ENCODE measurements around the gene ZNF600.
"Not testable (repeated sequence)": the region's sequence is repeated elsewhere in the genome, so short reads cannot be mapped to it uniquely, and the experiment has no call there.

The ZNF600 gene

DNA sequence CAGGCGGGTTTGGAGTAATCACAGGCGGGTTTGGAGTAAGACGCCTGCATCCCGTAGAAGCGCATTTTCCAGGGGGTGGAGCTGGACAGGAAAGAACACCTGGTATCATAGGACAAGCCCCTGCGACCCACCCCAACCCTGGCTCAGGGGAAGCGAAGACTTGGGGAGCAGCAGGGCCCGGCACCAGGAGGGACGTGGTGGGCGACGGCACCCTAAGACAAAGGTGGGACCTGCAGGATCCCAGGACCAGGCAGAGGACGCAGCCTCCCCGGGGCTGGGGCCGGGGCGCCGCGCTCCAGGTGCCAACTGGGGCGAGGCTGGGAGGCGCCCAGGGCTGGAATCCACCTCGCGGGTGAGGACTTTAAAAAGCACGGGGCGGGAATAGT is 520 bp downstream of the ZNF600 start:
- peak overlapping the region; percentile 60 for H3K9ac ChIP-seq (ENCODE audit: low read depth, low read length)
- peaks cover 8% of the 10 kb centered on the region for H3K4me1 ChIP-seq (ENCODE audit: control insufficient read depth, insufficient read depth, low read length)
- H3K9me3 ChIP-seq (replicated peaks; ENCODE audit: low read length): no peaks in the 10 kb centered on the region
- no peaks in the 10 kb centered on the region for H3K36me3 ChIP-seq (ENCODE audit: insufficient read depth, low read length)
- H3K27me3 ChIP-seq (ENCODE audit: control insufficient read depth, insufficient read depth, low read length): no peaks in the 10 kb centered on the region
- peak overlapping the region; percentile 69 for H3K4me3 ChIP-seq (ENCODE audit: low read length)
- peak overlapping the region; percentile 90 for H3K4me2 ChIP-seq (ENCODE audit: low read length)

DNA sequence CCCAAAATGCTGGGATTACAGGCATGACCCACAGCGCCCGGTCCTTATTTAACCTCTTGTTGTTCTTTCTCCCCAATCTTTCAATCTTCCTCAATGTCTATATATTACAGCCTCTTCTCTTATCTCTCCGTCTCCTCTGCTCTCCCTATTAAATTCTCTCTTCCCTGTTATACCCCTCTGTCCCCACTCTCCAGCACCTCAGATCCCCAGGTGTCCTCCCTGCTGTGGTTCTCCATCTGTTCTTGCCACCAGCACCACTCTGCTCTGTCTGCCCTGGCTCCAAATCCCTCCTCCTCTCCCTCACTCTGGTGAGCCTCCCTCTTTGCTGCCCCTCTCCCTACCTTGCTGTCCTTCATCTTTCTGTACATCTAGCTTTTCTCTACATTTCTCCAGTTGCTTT is 1.1 kb downstream of the ZNF600 start:
- Histone ChIP-seq H3K36me3 (ENCODE audit: insufficient read depth, low read length) (no peaks in the 10 kb centered on the region), H3K4me1 (ENCODE audit: control insufficient read depth, insufficient read depth, low read length) (peaks cover 8% of the 10 kb centered on the region), H3K4me2 (ENCODE audit: low read length) (peak overlapping the region; percentile 90), H3K27me3 (ENCODE audit: control insufficient read depth, insufficient read depth, low read length) (no peaks in the 10 kb centered on the region), H3K4me3 (ENCODE audit: low read length) (peak overlapping the region; percentile 69), H3K9ac (ENCODE audit: low read depth, low read length) (peak overlapping the region; percentile 60), H3K9me3 (replicated peaks; ENCODE audit: low read length) (no peaks in the 10 kb centered on the region)

GRCh38 chr19:52782864-52783263 is 3.7 kb downstream of the ZNF600 start:
- not testable (repeated sequence) for H3K9me3 ChIP-seq (replicated peaks; ENCODE audit: low read length); H3K36me3 ChIP-seq (ENCODE audit: insufficient read depth, low read length); H3K27me3 ChIP-seq (ENCODE audit: control insufficient read depth, insufficient read depth, low read length); H3K9ac ChIP-seq (ENCODE audit: low read depth, low read length); H3K4me3 ChIP-seq (ENCODE audit: low read length); H3K4me1 ChIP-seq (ENCODE audit: control insufficient read depth, insufficient read depth, low read length); H3K4me2 ChIP-seq (ENCODE audit: low read length)

- Histone ChIP-seq H3K9ac (ENCODE audit: low read depth, low read length) (no peak overlapping the region), H3K4me3 (ENCODE audit: low read length) (no peak overlapping the region), H3K4me2 (ENCODE audit: low read length) (no peak overlapping the region), H3K9me3 (replicated peaks; ENCODE audit: low read length) (no peaks in the 10 kb centered on the region), H3K36me3 (ENCODE audit: insufficient read depth, low read length) (peaks cover 20% of the 10 kb centered on the region), H3K27me3 (ENCODE audit: control insufficient read depth, insufficient read depth, low read length) (no peaks in the 10 kb centered on the region), H3K4me1 (ENCODE audit: control insufficient read depth, insufficient read depth, low read length) (no peaks in the 10 kb centered on the region)
Observed at GRCh38 chr19:52778811-52779210, 7.8 kb downstream of the ZNF600 start.

GRCh38 chr19:52756447-52756846 is 30.1 kb downstream of the ZNF600 start:
- not testable (repeated sequence) for H3K9ac ChIP-seq (ENCODE audit: low read depth, low read length); H3K4me2 ChIP-seq (ENCODE audit: low read length); H3K4me1 ChIP-seq (ENCODE audit: control insufficient read depth, insufficient read depth, low read length); H3K4me3 ChIP-seq (ENCODE audit: low read length); H3K27me3 ChIP-seq (ENCODE audit: control insufficient read depth, insufficient read depth, low read length); H3K9me3 ChIP-seq (replicated peaks; ENCODE audit: low read length); H3K36me3 ChIP-seq (ENCODE audit: insufficient read depth, low read length)

DNA sequence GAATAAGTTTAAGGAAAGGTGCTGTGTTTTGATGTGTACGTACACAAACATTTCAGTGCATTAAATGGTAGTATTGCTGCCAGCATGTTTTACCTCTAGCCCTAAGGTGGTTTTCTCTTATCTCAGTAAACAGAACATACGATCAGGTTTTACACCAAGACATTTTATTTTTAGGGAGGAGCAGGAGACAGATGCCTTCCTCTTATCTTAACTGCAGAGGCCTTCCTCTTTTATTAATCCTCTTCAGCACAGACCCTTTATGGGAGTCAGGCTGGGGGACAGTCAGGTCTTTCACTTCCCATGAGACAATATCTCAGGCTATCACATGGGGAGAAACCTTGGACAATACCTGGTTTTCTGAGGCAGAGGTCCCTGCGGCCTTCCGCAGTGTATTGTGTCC is 36.8 kb downstream of the ZNF600 start:
- no peaks in the 10 kb centered on the region for H3K9me3 ChIP-seq (replicated peaks; ENCODE audit: low read length)

GRCh38 chr19:52748336-52748950 is 38.1 kb downstream of the ZNF600 start:
- no peak overlapping the region for H3K9ac ChIP-seq (ENCODE audit: low read depth, low read length)
- no peaks in the 10 kb centered on the region for H3K36me3 ChIP-seq (ENCODE audit: insufficient read depth, low read length)
- peak overlapping the region; percentile 31 for H3K4me3 ChIP-seq (ENCODE audit: low read length)
- peak overlapping the region; percentile 46 for H3K4me2 ChIP-seq (ENCODE audit: low read length)
- no peaks in the 10 kb centered on the region for H3K4me1 ChIP-seq (ENCODE audit: control insufficient read depth, insufficient read depth, low read length)
- H3K27me3 ChIP-seq (ENCODE audit: control insufficient read depth, insufficient read depth, low read length): no peaks in the 10 kb centered on the region
- no peaks in the 10 kb centered on the region for H3K9me3 ChIP-seq (replicated peaks; ENCODE audit: low read length)

More for the DNA sequence above, 36.8 kb downstream of the ZNF600 start:
- Histone ChIP-seq H3K36me3 (ENCODE audit: insufficient read depth, low read length) (no peaks in the 10 kb centered on the region), H3K4me2 (ENCODE audit: low read length) (no peak overlapping the region), H3K9ac (ENCODE audit: low read depth, low read length) (no peak overlapping the region), H3K4me3 (ENCODE audit: low read length) (no peak overlapping the region), H3K27me3 (ENCODE audit: control insufficient read depth, insufficient read depth, low read length) (no peaks in the 10 kb centered on the region), H3K4me1 (ENCODE audit: control insufficient read depth, insufficient read depth, low read length) (no peaks in the 10 kb centered on the region)

GRCh38 chr19:52745919-52746318 is 40.7 kb downstream of the ZNF600 start:
- not testable (repeated sequence) for H3K4me3 ChIP-seq (ENCODE audit: low read length); H3K4me2 ChIP-seq (ENCODE audit: low read length); H3K9me3 ChIP-seq (replicated peaks; ENCODE audit: low read length); H3K4me1 ChIP-seq (ENCODE audit: control insufficient read depth, insufficient read depth, low read length); H3K36me3 ChIP-seq (ENCODE audit: insufficient read depth, low read length); H3K9ac ChIP-seq (ENCODE audit: low read depth, low read length); H3K27me3 ChIP-seq (ENCODE audit: control insufficient read depth, insufficient read depth, low read length)

GRCh38 chr19:52743091-52743490 is 43.5 kb downstream of the ZNF600 start:
- Histone ChIP-seq H3K36me3 (ENCODE audit: insufficient read depth, low read length) (no peaks in the 10 kb centered on the region), H3K4me2 (ENCODE audit: low read length) (no peak overlapping the region), H3K4me1 (ENCODE audit: control insufficient read depth, insufficient read depth, low read length) (no peaks in the 10 kb centered on the region), H3K27me3 (ENCODE audit: control insufficient read depth, insufficient read depth, low read length) (no peaks in the 10 kb centered on the region), H3K9ac (ENCODE audit: low read depth, low read length) (no peak overlapping the region), H3K9me3 (replicated peaks; ENCODE audit: low read length) (no peaks in the 10 kb centered on the region), H3K4me3 (ENCODE audit: low read length) (no peak overlapping the region)

DNA sequence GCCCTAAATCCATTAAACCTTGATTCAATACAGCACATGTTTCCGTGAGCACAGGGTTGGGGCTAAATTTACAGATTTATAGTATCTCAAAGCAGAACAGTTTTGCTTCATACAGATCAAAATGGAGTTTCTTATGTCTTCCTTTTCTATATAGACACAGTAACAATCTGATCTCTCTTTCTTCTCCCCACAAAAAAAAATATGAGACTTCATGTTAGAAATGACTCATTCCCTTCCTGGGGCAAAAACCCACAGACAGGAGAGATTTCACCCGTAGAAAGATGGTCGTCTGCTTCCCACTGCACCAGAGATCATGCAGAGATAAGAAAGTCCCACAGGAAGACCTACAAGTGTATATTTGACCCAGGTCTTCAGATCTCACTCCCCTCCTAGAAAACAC is 44.1 kb downstream of the ZNF600 start:
- no peak overlapping the region for H3K4me2 ChIP-seq (ENCODE audit: low read length)

GRCh38 chr19:52741951-52742485 is 44.6 kb downstream of the ZNF600 start:
- no peak overlapping the region for H3K4me2 ChIP-seq (ENCODE audit: low read length)
- H3K27me3 ChIP-seq (ENCODE audit: control insufficient read depth, insufficient read depth, low read length): no peaks in the 10 kb centered on the region
- H3K4me3 ChIP-seq (ENCODE audit: low read length): no peak overlapping the region
- no peaks in the 10 kb centered on the region for H3K9me3 ChIP-seq (replicated peaks; ENCODE audit: low read length)
- no peaks in the 10 kb centered on the region for H3K4me1 ChIP-seq (ENCODE audit: control insufficient read depth, insufficient read depth, low read length)
- H3K36me3 ChIP-seq (ENCODE audit: insufficient read depth, low read length): no peaks in the 10 kb centered on the region
- H3K9ac ChIP-seq (ENCODE audit: low read depth, low read length): no peak overlapping the region

More for the DNA sequence above, 44.1 kb downstream of the ZNF600 start:
- H3K9ac ChIP-seq (ENCODE audit: low read depth, low read length): no peak overlapping the region
- H3K4me3 ChIP-seq (ENCODE audit: low read length): no peak overlapping the region
- H3K27me3 ChIP-seq (ENCODE audit: control insufficient read depth, insufficient read depth, low read length): no peaks in the 10 kb centered on the region
- no peaks in the 10 kb centered on the region for H3K4me1 ChIP-seq (ENCODE audit: control insufficient read depth, insufficient read depth, low read length)
- no peaks in the 10 kb centered on the region for H3K9me3 ChIP-seq (replicated peaks; ENCODE audit: low read length)
- no peaks in the 10 kb centered on the region for H3K36me3 ChIP-seq (ENCODE audit: insufficient read depth, low read length)

DNA sequence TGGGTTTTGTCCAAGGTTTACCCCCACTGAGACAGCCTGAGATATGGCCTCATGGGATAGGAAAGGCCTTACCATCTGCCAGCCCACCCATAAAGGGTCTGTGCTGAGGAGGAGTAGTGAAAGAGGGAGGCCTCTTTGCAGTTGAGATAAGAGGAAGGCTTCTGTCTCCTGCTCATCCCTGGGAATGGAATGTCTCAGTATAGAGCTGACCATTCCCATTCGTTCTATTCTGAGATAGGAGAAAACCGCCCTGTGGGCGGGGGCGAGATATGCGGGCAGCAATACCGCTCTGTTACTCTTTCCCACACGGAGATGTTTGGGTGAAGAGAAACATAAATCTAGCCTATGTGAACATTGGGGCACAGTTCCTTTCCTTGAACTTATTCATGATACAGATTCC is 45.2 kb downstream of the ZNF600 start:
- not testable (repeated sequence) for H3K9me3 ChIP-seq (replicated peaks; ENCODE audit: low read length); H3K9ac ChIP-seq (ENCODE audit: low read depth, low read length); H3K27me3 ChIP-seq (ENCODE audit: control insufficient read depth, insufficient read depth, low read length); H3K36me3 ChIP-seq (ENCODE audit: insufficient read depth, low read length); H3K4me2 ChIP-seq (ENCODE audit: low read length); H3K4me3 ChIP-seq (ENCODE audit: low read length); H3K4me1 ChIP-seq (ENCODE audit: control insufficient read depth, insufficient read depth, low read length)

Data from skeletal muscle satellite cell (primary cell).